Measurements from ENCODE around the gene VN1R4. TPM values are rescaled to one million over a fixed set of nuclear protein-coding genes. Genes with fewer than 3 reads are reported as not detected.

Gene VN1R4
- total RNA-seq, 1 donor from 2014 or later = not detected

Other genes with a start within 250 kb of the VN1R4 start
- gene ERVV-2, start 223.0 kb downstream of the VN1R4 start, total RNA-seq = not detected in 2 replicates
- 10.9 and 20.0 TPM in 2 replicates for gene ZNF160, start 164.3 kb downstream of the VN1R4 start, total RNA-seq
- 1.3 and 2.0 TPM in 2 replicates for gene ZNF415, start 134.8 kb downstream of the VN1R4 start, total RNA-seq
- gene ZNF347, start 108.7 kb downstream of the VN1R4 start, total RNA-seq = 3.7 and 4.6 TPM in 2 replicates
- gene ZNF665, start 74.4 kb downstream of the VN1R4 start, total RNA-seq = 1.3 and 1.8 TPM in 2 replicates
- 15.5 and 16.5 TPM in 2 replicates for gene ZNF677, start 12.8 kb downstream of the VN1R4 start, total RNA-seq
- not detected in 2 replicates for gene VN1R2, start 9.4 kb downstream of the VN1R4 start, total RNA-seq
- 5.0 and 7.5 TPM in 2 replicates for gene ZNF845, start 66.0 kb upstream of the VN1R4 start, total RNA-seq
- 3.3 and 9.7 TPM in 2 replicates for gene ZNF525, start 98.0 kb upstream of the VN1R4 start, total RNA-seq
- gene ZNF765, start 127.4 kb upstream of the VN1R4 start, total RNA-seq = 8.1 and 13.1 TPM in 2 replicates
- 5.7 and 9.3 TPM in 2 replicates for gene ZNF761, start 164.3 kb upstream of the VN1R4 start, total RNA-seq
- gene ZNF813, start 200.0 kb upstream of the VN1R4 start, total RNA-seq = 2.8 and 4.4 TPM in 2 replicates